ENCODE results near the gene GALNT13. TPM values are rescaled to one million over a fixed set of nuclear protein-coding genes. Genes with fewer than 3 reads are reported as not detected.

The GALNT13 gene
- total RNA-seq, result not detected in 2 replicates
- total RNA-seq (2013), result 0.02 TPM
- not detected in 2 replicates for polyA plus RNA-seq
- not detected in 2 replicates for polyA minus RNA-seq

DNA sequence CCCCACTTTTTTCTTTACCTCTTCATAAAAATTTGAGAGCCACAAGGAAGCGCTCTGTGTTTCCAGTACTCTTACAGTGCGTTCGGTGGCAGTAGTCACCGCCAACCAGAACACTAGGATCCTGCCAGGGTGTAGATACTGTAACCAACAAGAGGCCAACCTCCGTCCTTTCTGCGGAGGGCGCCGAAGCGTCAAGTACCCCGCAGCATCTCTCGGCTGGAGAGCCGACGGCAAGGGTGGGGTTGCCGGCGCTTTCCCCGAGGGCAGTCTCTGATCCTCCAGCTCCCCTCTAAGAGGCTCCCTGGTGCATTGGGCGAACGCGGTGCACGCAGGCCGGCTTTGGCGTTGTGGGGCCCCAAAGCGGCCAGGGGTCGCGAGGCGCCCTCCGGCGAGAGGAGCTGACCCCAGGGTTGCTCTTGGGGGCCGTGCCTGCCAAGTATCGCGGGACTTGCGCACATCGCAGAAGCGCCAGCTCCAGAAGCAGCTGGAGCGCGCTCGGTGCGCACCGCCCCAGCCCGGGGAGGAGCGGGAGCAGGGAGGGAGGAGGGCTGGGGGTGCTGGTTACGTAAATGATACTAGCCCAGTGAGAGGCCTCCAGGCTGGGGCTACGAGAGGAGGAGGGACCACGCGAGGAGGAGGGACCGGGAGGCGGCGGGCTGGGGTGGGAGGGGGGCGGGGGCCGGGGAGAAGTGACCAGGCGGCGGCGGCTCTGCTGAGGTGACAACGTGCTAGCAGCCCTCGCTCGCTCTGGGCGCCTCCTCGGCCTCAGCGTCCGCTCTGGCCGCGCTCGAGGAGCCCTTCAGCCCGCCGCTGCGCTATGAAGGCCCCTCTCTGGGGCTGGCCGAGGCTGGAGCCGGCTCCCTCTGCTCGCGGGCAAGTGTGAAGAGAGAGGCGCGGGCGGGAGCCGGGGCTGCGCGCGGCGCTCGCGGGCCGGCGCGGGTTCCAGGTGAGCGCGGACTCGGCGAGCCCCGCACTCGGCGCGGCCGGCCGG, at the start of gene GALNT13:
Gene GALNT13 (plus strand): TSS at position 692 of the 991 bp plus-strand sequence.
- Histone ChIP-seq H4K20me1 (ENCODE audit: control insufficient read depth, insufficient read depth, low read length, poor library complexity, severe bottlenecking) (no peaks in the 10 kb centered on the region), H3K4me3 (ENCODE audit: control extremely low read depth in 1 of 5, extremely low read depth in 1 of 5, insufficient read depth in 1 of 5, low read depth in 2 of 5, low read length in 4 of 5) (no peak within 1 kb of the TSS), H3K9ac (ENCODE audit: low read length) (no peak within 1 kb of the TSS), H2AFZ (ENCODE audit: insufficient read depth, low read depth, low read length, poor library complexity, severe bottlenecking) (no peak within 1 kb of the TSS), H3K9me3 (ENCODE audit: control extremely low read depth in 1 of 3, control insufficient read depth in 2 of 3, insufficient read depth in 1 of 3, low read length in 2 of 3) (peaks cover 0 to 13% (median 0%) of the 10 kb centered on the region in 3 donors), H3K27me3 (replicated peaks in 1 of 4; ENCODE audit: control extremely low read depth in 1 of 4, control insufficient read depth in 3 of 4, insufficient read depth in 4 of 4, low read length in 3 of 4) (peaks cover 0 to 12% (median 0%) of the 10 kb centered on the region in 4 experiments), H3K4me2 (replicated peaks; ENCODE audit: low read depth, low read length, poor library complexity, severe bottlenecking) (no peak within 1 kb of the TSS), H3K27ac (ENCODE audit: low read length in 2 of 2) (no peak within 1 kb of the TSS), H3K36me3 (replicated peaks in 1 of 2; ENCODE audit: control extremely low read depth in 1 of 2, control insufficient read depth in 1 of 2, extremely low read depth in 1 of 2, insufficient read depth in 2 of 2, low read length in 1 of 2) (no peaks in the 10 kb centered on the region), H3K79me2 (ENCODE audit: control insufficient read depth, insufficient read depth, low read length) (no peaks in the 10 kb centered on the region), H3K4me1 (ENCODE audit: control insufficient read depth in 2 of 2, insufficient read depth in 2 of 2, low read length in 2 of 2) (no peaks in the 10 kb centered on the region)
- TF ChIP-seq EZH2 (IDR thresholded peaks at IDR 0.05; ENCODE audit: borderline replicate concordance, insufficient read depth, low read depth, low read length, poor library complexity, severe bottlenecking), result no peak
- TF ChIP-seq, protein P1, sequence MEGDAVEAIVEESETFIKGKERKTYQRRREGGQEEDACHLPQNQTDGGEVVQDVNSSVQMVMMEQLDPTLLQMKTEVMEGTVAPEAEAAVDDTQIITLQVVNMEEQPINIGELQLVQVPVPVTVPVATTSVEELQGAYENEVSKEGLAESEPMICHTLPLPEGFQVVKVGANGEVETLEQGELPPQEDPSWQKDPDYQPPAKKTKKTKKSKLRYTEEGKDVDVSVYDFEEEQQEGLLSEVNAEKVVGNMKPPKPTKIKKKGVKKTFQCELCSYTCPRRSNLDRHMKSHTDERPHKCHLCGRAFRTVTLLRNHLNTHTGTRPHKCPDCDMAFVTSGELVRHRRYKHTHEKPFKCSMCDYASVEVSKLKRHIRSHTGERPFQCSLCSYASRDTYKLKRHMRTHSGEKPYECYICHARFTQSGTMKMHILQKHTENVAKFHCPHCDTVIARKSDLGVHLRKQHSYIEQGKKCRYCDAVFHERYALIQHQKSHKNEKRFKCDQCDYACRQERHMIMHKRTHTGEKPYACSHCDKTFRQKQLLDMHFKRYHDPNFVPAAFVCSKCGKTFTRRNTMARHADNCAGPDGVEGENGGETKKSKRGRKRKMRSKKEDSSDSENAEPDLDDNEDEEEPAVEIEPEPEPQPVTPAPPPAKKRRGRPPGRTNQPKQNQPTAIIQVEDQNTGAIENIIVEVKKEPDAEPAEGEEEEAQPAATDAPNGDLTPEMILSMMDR (IDR thresholded peaks at IDR 0.05), result no peak
- intact Hi-C loops (cut with micrococcal nuclease), result no loop called here
- WGBS (ENCODE audit: insufficient coverage), result 8% methylated on average over 92 of the region's 93 CpGs
- Mint-ChIP-seq H3K27ac (no peak within 1 kb of the TSS), H3K4me1 (no peaks in the 10 kb centered on the region), H3K9me3 (ENCODE audit: insufficient read depth) (peaks cover 3% of the 10 kb centered on the region), H3K4me3 (no peak within 1 kb of the TSS), H3K27me3 (peaks cover 32% of the 10 kb centered on the region)
- ChIA-PET CTCF (no interaction called here), POLR2A (no interaction called here)
- DNase-seq (no peak), ATAC-seq (ENCODE audit: low read depth) (no peak)

- Histone ChIP-seq H3K4me1 (ENCODE audit: control insufficient read depth in 2 of 2, insufficient read depth in 2 of 2, low read length in 2 of 2) (no peaks in the 10 kb centered on the region), H3K4me3 (ENCODE audit: control extremely low read depth in 1 of 5, extremely low read depth in 1 of 5, insufficient read depth in 1 of 5, low read depth in 2 of 5, low read length in 4 of 5) (no peak overlapping the region), H3K79me2 (ENCODE audit: control insufficient read depth, insufficient read depth, low read length) (no peaks in the 10 kb centered on the region), H3K4me2 (replicated peaks; ENCODE audit: low read depth, low read length, poor library complexity, severe bottlenecking) (no peak overlapping the region), H4K20me1 (ENCODE audit: control insufficient read depth, insufficient read depth, low read length, poor library complexity, severe bottlenecking) (no peaks in the 10 kb centered on the region), H3K27me3 (replicated peaks in 1 of 4; ENCODE audit: control extremely low read depth in 1 of 4, control insufficient read depth in 3 of 4, insufficient read depth in 4 of 4, low read length in 3 of 4) (no peaks in the 10 kb centered on the region), H3K9ac (ENCODE audit: low read length) (no peak overlapping the region), H3K27ac (ENCODE audit: low read length in 2 of 2) (no peak overlapping the region), H3K36me3 (replicated peaks in 1 of 2; ENCODE audit: control extremely low read depth in 1 of 2, control insufficient read depth in 1 of 2, extremely low read depth in 1 of 2, insufficient read depth in 2 of 2, low read length in 1 of 2) (no peaks in the 10 kb centered on the region), H3K9me3 (ENCODE audit: control extremely low read depth in 1 of 3, control insufficient read depth in 2 of 3, insufficient read depth in 1 of 3, low read length in 2 of 3) (peaks cover 0 to 14% (median 0%) of the 10 kb centered on the region in 3 donors), H2AFZ (ENCODE audit: insufficient read depth, low read depth, low read length, poor library complexity, severe bottlenecking) (no peak overlapping the region)
- POLR2A ChIA-PET, result no interaction called here
- ATAC-seq (ENCODE audit: low read depth), result no peak
- H3K27me3 Mint-ChIP-seq, result no peaks in the 10 kb centered on the region
- no peak overlapping the region for H3K4me3 Mint-ChIP-seq
- no peak overlapping the region for H3K27ac Mint-ChIP-seq
- peaks cover 6% of the 10 kb centered on the region for H3K9me3 Mint-ChIP-seq (ENCODE audit: insufficient read depth)
- CTCF ChIA-PET, result no interaction called here
- DNase-seq, result no peak
- intact Hi-C loops (cut with micrococcal nuclease), result no loop called here
- no peak for TF ChIP-seq EZH2 (IDR thresholded peaks at IDR 0.05; ENCODE audit: borderline replicate concordance, insufficient read depth, low read depth, low read length, poor library complexity, severe bottlenecking)
- TF ChIP-seq, protein P1 (IDR thresholded peaks at IDR 0.05), result no peak
- WGBS (ENCODE audit: insufficient coverage), result no CpG with 5 or more reads among the region's 1 CpG
- H3K4me1 Mint-ChIP-seq, result no peaks in the 10 kb centered on the region
These were observed 47.8 kb upstream of the GALNT13 start for GRCh38 chr2:153823880-153824279.
